GM21529 (cell line): ENCODE results near the gene ARV1.
"Not testable (repeated sequence)": the region's sequence is repeated elsewhere in the genome, so short reads cannot be mapped to it uniquely, and the experiment has no call there.

Experiments
- ATAC-seq: cut with Tn5 transposase; IDR thresholded peaks from one replicate; pipeline ENCODE4 v1.9.1; 2021; ENCODE audit not compliant: unreplicated experiment

The ARV1 gene

DNA sequence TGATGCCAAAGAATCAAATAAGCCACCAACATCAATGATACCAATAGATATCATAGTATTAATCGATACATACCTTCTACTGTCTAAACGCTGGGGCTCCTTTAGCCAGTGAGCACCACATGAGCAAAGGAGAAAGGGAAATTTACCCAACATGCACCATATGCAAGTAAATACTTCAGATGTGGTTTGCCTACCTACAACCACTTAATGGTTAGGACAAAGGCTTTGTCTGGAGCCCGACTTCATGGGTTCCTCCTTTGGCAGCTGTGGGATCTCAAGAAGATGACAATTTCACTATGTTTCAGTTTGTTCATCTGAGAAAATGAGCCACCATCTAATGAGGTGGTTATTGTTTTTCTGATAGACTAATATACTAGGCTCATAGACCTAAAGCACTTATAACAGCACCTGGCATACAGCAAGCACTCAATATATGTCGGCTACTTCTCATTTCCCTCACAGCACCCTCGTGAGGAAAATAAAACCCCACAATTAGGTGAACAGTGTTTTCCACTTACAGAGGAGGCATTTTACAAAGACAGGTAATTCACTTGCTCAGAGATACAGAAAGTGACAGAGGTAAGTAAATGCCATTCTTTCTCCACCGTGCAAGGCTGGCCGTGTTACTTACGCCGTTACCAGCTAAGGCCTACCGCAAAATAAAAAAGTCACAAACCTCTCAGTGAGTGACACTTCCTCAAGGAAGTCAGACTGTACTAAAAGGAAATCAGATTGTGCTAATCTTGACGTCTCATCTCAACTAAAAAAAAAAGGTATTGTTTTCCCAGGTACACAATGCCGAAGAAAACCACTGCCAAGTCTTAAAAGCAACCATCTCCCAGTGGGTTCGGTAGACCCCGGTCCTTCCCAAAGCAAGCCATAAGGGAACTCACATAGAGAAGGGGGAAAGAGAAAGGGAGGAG is 1.8 kb upstream of the ARV1 start:
- no peak for ATAC-seq

- ATAC-seq, result peak; percentile 5
These were observed 968 bp upstream of the ARV1 start for GRCh38 chr1:230977761-230978490.

DNA sequence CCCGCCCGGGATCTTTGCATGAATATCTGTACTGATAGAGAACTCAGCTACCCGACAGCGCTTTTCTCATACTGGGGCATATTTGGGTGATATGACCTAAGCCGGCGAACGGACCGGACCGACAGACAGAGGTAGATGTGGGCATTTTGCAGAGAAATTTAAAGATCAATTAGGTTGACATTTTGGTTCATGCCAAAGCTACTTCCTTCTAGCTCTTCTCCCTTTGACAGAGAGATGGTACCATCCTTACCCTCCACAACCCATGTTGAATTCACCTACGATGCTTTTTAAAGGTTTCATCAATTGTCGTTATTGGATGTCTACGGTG is 459 bp downstream of the ARV1 start:
- ATAC-seq, result no peak

DNA sequence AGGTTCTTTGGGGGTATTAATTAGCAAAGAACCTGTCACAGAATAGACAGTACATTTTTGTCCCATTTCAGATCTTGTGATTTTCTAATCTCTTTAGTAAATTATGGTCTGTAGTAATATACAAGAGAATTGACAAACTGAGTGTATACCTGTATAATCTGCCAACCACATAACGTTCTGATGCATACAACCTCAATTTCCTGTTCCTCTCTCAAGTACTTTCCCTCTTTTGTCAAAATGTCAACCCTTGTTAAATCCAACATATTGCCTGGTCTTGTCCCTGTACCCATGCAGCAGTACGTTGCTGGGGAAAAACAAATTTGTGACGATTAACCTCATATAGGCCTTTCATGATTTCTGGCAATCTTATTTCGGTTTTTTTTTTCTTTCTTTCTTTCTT is 1.1 kb downstream of the ARV1 start:
- no peak for ATAC-seq

DNA sequence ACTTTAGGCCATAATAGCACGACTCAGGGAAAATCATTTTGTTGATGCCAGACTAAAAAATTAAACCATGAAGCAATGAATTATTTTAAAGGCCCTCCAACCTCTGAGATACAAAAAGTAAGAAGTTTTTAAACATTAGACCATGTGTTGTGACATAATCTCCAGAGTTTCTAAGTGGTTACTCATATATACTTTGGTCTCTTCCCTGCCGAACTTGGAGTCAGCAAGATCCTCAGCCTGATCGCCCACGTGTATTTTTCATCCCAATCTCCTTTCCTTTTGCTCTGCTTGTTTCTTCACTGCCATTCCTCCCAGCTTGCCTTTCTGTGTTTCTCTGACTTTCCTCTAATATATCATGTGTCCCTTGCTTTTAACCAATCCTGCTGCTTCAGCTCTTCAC is 3.8 kb downstream of the ARV1 start:
- ATAC-seq, result no peak

DNA sequence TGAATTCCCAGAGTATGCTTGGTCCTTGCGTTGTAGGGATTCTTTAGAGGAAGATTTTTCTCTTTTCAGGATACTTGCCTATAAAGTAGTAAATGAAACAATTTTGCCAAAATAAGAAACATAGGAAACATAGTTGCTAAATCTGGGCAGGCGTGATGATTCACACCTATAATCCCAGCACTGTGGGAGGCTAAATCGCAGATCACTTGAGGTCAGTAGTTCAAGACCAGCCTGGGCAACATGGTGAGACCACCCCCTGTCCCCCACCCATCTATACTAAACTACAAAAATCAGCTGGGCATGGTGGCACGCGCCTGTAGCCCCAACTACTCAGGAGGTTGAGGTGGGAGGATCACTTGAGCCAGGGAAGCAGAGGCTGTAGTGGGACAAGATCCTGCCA is 4.9 kb downstream of the ARV1 start:
- no peak for ATAC-seq

DNA sequence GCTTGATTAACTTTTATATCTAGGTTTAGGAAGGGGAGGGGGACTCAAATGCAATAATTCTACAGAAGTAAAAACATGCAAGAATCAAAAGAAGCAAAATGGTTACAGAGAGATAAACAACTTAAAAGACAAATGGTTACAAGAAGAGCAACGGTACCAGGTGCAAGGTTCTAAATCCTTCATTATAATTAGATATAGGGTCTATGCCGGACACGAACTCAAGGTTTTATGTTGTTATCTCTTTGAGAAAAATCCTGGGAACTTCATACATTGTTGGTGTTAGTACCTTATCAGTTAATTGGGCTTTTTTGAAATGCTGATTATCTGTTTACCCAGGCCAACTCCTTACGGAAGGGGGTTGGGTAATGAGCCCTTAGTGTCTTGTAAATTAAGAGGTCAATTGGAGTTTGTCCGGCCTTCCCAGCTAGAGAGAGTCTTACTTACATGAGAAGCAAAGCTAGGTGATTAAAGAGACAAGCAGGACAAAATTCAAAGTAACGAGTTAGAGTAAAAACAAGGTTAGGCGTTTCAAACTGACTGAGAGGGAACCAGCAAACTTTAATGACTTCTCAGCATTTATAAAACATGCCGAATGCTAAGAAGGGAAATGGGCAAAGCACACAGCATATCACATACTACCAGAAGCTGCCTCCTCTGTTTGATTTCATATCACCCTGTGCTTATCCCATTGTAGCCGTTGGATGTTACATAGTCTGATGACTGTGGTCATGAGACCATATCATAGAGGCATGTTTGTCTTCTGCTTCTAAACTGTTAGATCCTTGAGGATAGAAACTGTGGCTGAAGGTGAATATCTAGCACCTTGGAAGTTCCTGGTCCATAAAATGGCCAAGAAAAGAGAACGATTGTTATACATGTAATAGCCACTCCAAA is 6.0 kb downstream of the ARV1 start:
- ATAC-seq, result not testable (repeated sequence)

- ATAC-seq, result no peak
These were observed 6.8 kb downstream of the ARV1 start for GRCh38 chr1:230985711-230986110.

DNA sequence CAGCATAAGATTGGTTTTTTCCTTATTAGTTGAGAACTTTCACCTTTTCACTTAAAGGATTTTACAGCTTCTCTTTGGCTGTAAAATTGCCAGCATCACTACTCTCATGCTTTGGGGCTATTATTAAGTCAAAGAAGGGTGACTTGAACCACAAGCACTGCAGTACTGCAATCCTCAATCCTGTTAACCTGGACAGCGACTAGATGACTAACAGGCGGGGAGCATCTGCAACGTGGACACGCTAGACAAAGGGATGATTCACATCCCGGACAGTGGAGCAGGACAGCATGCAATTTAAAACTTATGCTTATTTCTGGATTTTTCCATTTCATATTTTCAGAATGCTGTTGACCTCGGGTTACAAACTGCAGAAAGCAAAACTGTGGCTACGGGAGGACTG is 8.1 kb downstream of the ARV1 start:
- ATAC-seq, result no peak

GRCh38 chr1:230987448-230987847 is 8.6 kb downstream of the ARV1 start:
- ATAC-seq, result no peak

GRCh38 chr1:230992100-230992774 is 13.3 kb downstream of the ARV1 start:
- no peak for ATAC-seq

- no peak for ATAC-seq
These were observed 16.0 kb downstream of the ARV1 start for GRCh38 chr1:230994860-230995259.

GRCh38 chr1:231000201-231000600 is 21.3 kb downstream of the ARV1 start:
- no peak for ATAC-seq

GRCh38 chr1:231000639-231001038 is 21.7 kb downstream of the ARV1 start:
- no peak for ATAC-seq

DNA sequence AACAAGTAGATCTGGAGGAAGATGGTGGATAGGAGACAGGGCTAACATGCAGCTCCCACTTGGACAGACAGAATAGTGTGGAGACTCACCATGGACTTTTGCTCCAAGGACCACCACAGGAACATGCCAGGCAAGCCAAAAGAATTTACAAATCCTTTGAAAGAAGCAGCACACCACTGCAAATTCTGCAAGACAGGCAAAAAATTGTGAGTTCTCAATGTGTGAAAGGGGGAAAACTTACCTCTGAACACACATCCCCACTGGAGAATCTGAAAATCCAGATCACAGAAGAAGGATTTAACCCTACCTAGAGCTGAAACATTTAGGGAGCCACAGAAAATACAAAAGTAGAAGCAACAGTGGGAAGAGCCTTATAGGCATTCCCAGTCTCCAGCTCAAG is 23.0 kb downstream of the ARV1 start:
- ATAC-seq, result no peak

GRCh38 chr1:231007535-231007934 is 28.6 kb downstream of the ARV1 start:
- not testable (repeated sequence) for ATAC-seq

GRCh38 chr1:231011360-231011759 is 32.5 kb downstream of the ARV1 start:
- no peak for ATAC-seq

- no peak for ATAC-seq
These were observed 33.1 kb downstream of the ARV1 start for GRCh38 chr1:231011963-231012362.

- ATAC-seq, result no peak
These were observed 34.6 kb downstream of the ARV1 start for GRCh38 chr1:231013391-231014015.

DNA sequence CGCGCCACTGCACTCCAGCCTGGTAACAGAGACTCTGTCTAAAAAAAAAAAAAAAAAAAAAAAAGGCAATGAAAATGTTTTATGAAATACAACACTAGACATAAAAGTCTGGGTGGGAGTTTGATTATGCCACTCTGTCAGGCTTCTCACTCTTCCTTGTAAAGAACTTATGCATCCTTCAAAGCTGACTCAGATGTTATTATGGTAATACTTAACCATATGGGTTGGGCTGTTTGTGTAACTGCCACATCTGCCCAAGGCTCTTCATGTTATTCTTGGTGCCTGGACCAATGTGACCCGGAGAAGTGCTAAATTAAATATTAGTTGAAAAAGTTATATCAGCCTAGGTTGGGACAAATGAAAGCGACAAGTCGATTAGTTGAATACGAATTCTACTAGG is 37.3 kb downstream of the ARV1 start:
- ATAC-seq, result no peak
